K562 (cell line): Measurements from ENCODE around the gene RPRD1B. TPM values are rescaled to one million over a fixed set of nuclear protein-coding genes. Genes with fewer than 3 reads are reported as not detected.
A peak's percentile ranks its signal among the peaks of the same experiment; 100 is the strongest.

ENCODE experiments used
- ATAC-seq: fragments of 200-7000 bp; cut with Tn5 transposase; 3 replicates; pipeline ENCODE4 v1.9.1; 2020; ENCODE audit warnings: moderate library complexity
- BruUV-seq: library from RNA; stranded (reverse); fragments of 400-500 nt; replicated peaks from 2 replicates; lab custom pipeline; 2021; lab: Mats Ljungman, UMichigan
- CTCF ChIA-PET: fragments of 300-600 bp; formaldehyde crosslinking; extraction: SDS; loops from one replicate; lab custom pipeline; 2021; ENCODE audit warnings: low intra/inter-chr PET ratio; lab: Yijun Ruan, JAX
- POLR2A ChIA-PET: fragments of 300-600, 350-650 bp; sonication (Branson Sonifier 250); formaldehyde crosslinking; extraction: SDS; loops from one replicate; lab custom pipeline; 2021; ENCODE audit warnings: antibody characterized with exemption, inconsistent platforms; lab: Yijun Ruan, JAX
- DNase-seq, 4 experiments: peaks; one replicate each; pipeline versions ENCODE4 v3.0.0 to v3.0.0-alpha.2; 2011 to 2018; ENCODE audit warnings: low spot score in 3 of 4, mixed read lengths in 3 of 4; ENCODE audit errors: extremely low read depth in 1 of 4
- FAIRE-seq: peaks from 2 replicates; lab custom pipeline; 2011; peaks lifted over from hg19 to GRCh38; lab: Jason Lieb, UNC
- H2AFZ ChIP-seq: 2 replicates; pipeline ENCODE4 v1.6.0; 2011; ENCODE audit warnings: low read depth, low read length, control low read depth, inconsistent platforms
- H3K27ac ChIP-seq: fragments of 200-600 bp; 3 replicates; pipeline ENCODE4 v1.8.0; 2011; ENCODE audit warnings: low read depth, mild to moderate bottlenecking, control low read depth, inconsistent platforms, low read length, moderate library complexity, mixed read lengths; ENCODE audit errors: extremely low read depth
- H3K27me3 ChIP-seq, 2 experiments: fragments of 300-600 bp in 1 of 2; 2 replicates in 1 of 2; 3 replicates in 1 of 2; pipeline versions ENCODE4 v1.6.0 to v1.8.0; 2011; ENCODE audit warnings: inconsistent platforms in 2 of 2, low read length in 2 of 2, mild to moderate bottlenecking in 1 of 2, mixed read lengths in 1 of 2, moderate library complexity in 1 of 2; ENCODE audit not compliant: control insufficient read depth in 2 of 2, insufficient read depth in 2 of 2
- H3K36me3 ChIP-seq: fragments of 300-600 bp; 3 replicates; pipeline ENCODE4 v1.8.0; 2011; ENCODE audit warnings: mild to moderate bottlenecking, low read length, inconsistent platforms; ENCODE audit not compliant: control insufficient read depth, insufficient read depth
- H3K4me1 ChIP-seq, 2 experiments: fragments of 200-600 bp in 1 of 2; replicated peaks in 1 of 2; 2 replicates in 1 of 2; 3 replicates in 1 of 2; pipeline versions ENCODE4 v1.5.1 to v1.8.0; 2011; ENCODE audit warnings: inconsistent platforms in 2 of 2, low read length in 2 of 2, mild to moderate bottlenecking in 1 of 2, mixed read lengths in 1 of 2, moderate library complexity in 1 of 2; ENCODE audit not compliant: control insufficient read depth in 2 of 2, insufficient read depth in 2 of 2
- H3K4me2 ChIP-seq: 2 replicates; pipeline ENCODE4 v1.6.1; 2011; ENCODE audit warnings: low read length, control low read depth, inconsistent platforms, mixed read lengths; ENCODE audit not compliant: insufficient read depth
- H3K4me3 ChIP-seq: fragments of 200-600 bp; sonication (generic), shearing (Covaris generic); 2 replicates; pipeline ENCODE4 v1.5.1; 2016; ENCODE audit warnings: control low read depth, inconsistent platforms
- H3K79me2 ChIP-seq: fragments of 200-600 bp; 3 replicates; pipeline ENCODE4 v1.8.0; 2011; ENCODE audit warnings: low read length, inconsistent platforms; ENCODE audit not compliant: control insufficient read depth, insufficient read depth
- H3K9ac ChIP-seq, 2 experiments: 2 replicates each; pipeline versions ENCODE4 v1.6.0 to v1.6.1; 2011; ENCODE audit warnings: low read depth in 2 of 2, low read length in 2 of 2, control low read depth in 1 of 2, inconsistent platforms in 1 of 2, mild to moderate bottlenecking in 1 of 2, mixed read lengths in 1 of 2; ENCODE audit not compliant: insufficient read depth in 1 of 2
- H3K9me1 ChIP-seq: one replicate; pipeline ENCODE4 v1.6.0; 2011; ENCODE audit warnings: inconsistent platforms, mild to moderate bottlenecking, low read length, moderate library complexity; ENCODE audit not compliant: control insufficient read depth, insufficient read depth
- H3K9me3 ChIP-seq: replicated peaks from 2 replicates; pipeline ENCODE4 v1.5.1; 2011; ENCODE audit warnings: low read depth, low read length, inconsistent platforms; ENCODE audit not compliant: control insufficient read depth, insufficient read depth
- H4K20me1 ChIP-seq: replicated peaks from 2 replicates; pipeline ENCODE4 v1.6.1; 2011; ENCODE audit warnings: low read length, inconsistent platforms, mixed read lengths; ENCODE audit not compliant: control insufficient read depth, insufficient read depth
- CCAR2 ChIP-seq: fragments of 200-400 bp; formaldehyde crosslinking; IDR thresholded peaks from 2 replicates; pipeline ENCODE4 v1.6.1; 2017; ENCODE audit warnings: mild to moderate bottlenecking, low read depth, low read length
- HEY1 ChIP-seq: fragments of 250-450 bp; sonication (Bioruptor Pico); IDR thresholded peaks from 2 replicates; pipeline ENCODE4 v1.5.0; 2020; ENCODE audit warnings: mild to moderate bottlenecking, moderate library complexity, borderline replicate concordance
- RBM22 ChIP-seq: fragments of 200-400 bp; formaldehyde crosslinking; IDR thresholded peaks from 2 replicates; pipeline ENCODE4 v1.6.1; 2018; ENCODE audit warnings: low read length, low read depth; ENCODE audit not compliant: poor library complexity, severe bottlenecking
- TSC22D4 ChIP-seq: fragments of 450-650 bp; IDR thresholded peaks from 2 replicates; pipeline ENCODE4 v1.6.1; 2016; ENCODE audit warnings: missing genetic modification characterization, missing biosample characterization, control low read depth
- WGBS: fragments of 100-300 bp; shearing (Covaris generic); methylation state at CpG from one replicate; pipeline ENCODE4 v1.1.6; 2016; ENCODE audit warnings: low coverage, mixed read lengths; ENCODE audit not compliant: insufficient coverage; ENCODE audit errors: missing lambda C conversion rate; 5-methylcytosine and 5-hydroxymethylcytosine counted together
- in situ Hi-C: fragments of 300-500 bp; cut with MboI; formaldehyde crosslinking; loops from 4 replicates; pipeline ENCODE4 v1.15.0; 2018; ENCODE audit warnings: inconsistent platforms, mixed read lengths
- intact Hi-C: fragments of 100-400 bp; cut with micrococcal nuclease; formaldehyde crosslinking; loops from 2 replicates; pipeline ENCODE4 v1.14.2; 2022
- polyA plus RNA-seq, 8 experiments: library from polyadenylated mRNA; depleted of rRNA in 4 of 8; stranded (reverse) in 5 of 8; unstranded in 3 of 8; fragments of >200 nt; fragmentation: Nextera tagmentation in 2 of 8; fragmentation: Illumina TruSeq in 1 of 8; extraction: Ambion mirVana in 2 of 8; extraction: Trizol in 1 of 8; gene quantifications; 2 replicates each; pipeline versions ENCODE4 v1.2.1 to v1.2.3, GENCODE V29; 2011 to 2014; ENCODE audit warnings: inconsistent platforms in 1 of 8, missing spikeins in 1 of 8
- total RNA-seq, 7 experiments: library from RNA; depleted of rRNA in 6 of 7; stranded (reverse); fragments of >200 nt in 6 of 7; fragmentation: Illumina TruSeq in 2 of 7; extraction: Trizol in 2 of 7; gene quantifications; 2 replicates each; pipeline versions ENCODE4 v1.2.1 to v1.2.3, GENCODE V29; 2011 to 2021; ENCODE audit warnings: low replicate concordance in 1 of 7
- TF ChIP-seq, protein P1 (sequence below): fragments of 200-800 bp; sonication (Bioruptor generic); IDR thresholded peaks from 2 replicates; pipeline ENCODE4 v1.6.1; 2017; ENCODE audit warnings: missing genetic modification characterization, missing compliant biosample characterization
- TF ChIP-seq, protein P2 (sequence below): fragments of 150-350 bp; IDR thresholded peaks from 2 replicates; pipeline ENCODE4 v1.6.1; 2014; ENCODE audit warnings: low read depth, mild to moderate bottlenecking, low read length, borderline replicate concordance

Gene RPRD1B
- total and polyA plus RNA-seq, 9 of the 15 experiments (the other 6 are each of a cell fraction or from before 2014, with no cell fraction given), result 5.5 to 43.0 (median 24.4) TPM

DNA sequence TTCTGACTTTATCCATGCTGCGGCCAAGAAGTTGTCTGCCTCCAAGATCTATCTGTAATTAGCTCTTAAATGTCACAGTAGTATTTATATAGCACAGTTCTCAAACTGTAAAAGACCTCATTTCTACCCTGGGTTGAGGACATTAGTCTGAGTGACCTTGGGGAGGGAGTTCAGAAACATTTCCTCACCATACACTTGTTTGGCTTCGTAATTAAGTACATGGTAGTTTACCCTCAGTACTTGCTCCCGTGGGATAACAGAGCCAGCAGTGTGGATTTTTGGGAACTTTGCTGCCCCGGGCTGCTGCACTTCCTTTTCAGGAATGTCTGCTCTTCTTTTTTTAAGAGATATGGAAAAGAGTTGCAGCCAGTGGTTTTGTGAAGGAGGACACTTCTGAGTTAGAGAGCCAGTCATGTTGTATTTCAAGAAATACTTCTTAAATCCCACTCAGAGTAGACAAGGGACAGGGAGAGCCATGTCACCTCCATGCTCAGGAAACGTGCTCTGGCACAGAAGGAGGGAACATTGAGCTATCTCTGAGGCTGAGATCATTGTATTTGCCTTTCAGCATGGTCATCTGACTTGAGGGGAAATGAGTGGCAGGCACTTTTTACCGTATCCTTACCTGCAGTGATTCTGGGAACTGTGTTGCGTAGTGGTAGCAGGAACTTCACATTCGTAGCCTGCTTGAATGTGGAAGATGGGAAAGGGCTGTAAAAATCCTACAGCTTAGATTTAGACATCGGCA, 33.6 kb downstream of the RPRD1B start:
- POLR2A ChIA-PET, result no interaction called here
- no peaks in the 10 kb centered on the region for H3K79me2 ChIP-seq
- WGBS, result 85% methylated on average over 9 of the region's 9 CpGs
- no peak overlapping the region for H2AFZ ChIP-seq
- no peak overlapping the region for H3K27ac ChIP-seq
- ATAC-seq, result no peak
- no peaks in the 10 kb centered on the region for H3K27me3 ChIP-seq
- H3K9me1 ChIP-seq, result no peaks in the 10 kb centered on the region
- H3K4me1 ChIP-seq, result no peaks in the 10 kb centered on the region
- in situ Hi-C loops (no loop called here), intact Hi-C loops (no loop called here)
- no peak overlapping the region for H3K9ac ChIP-seq
- peaks cover 94% of the 10 kb centered on the region for H3K36me3 ChIP-seq
- H3K4me3 ChIP-seq, result no peak overlapping the region
- no peaks in the 10 kb centered on the region for H3K9me3 ChIP-seq
- no peak for DNase-seq
- no peaks in the 10 kb centered on the region; the same call in 1 of the 2 replicates for H4K20me1 ChIP-seq
- peak; percentile 6 for FAIRE-seq
- BruUV-seq, result no TSS peak
- no peak overlapping the region for H3K4me2 ChIP-seq
- CTCF ChIA-PET, result no interaction called here
- TF ChIP-seq TSC22D4 (tag), result no peak
- no peak for TF ChIP-seq RBM22
- no peak for TF ChIP-seq HEY1 (CRISPR knock-in tag)

DNA sequence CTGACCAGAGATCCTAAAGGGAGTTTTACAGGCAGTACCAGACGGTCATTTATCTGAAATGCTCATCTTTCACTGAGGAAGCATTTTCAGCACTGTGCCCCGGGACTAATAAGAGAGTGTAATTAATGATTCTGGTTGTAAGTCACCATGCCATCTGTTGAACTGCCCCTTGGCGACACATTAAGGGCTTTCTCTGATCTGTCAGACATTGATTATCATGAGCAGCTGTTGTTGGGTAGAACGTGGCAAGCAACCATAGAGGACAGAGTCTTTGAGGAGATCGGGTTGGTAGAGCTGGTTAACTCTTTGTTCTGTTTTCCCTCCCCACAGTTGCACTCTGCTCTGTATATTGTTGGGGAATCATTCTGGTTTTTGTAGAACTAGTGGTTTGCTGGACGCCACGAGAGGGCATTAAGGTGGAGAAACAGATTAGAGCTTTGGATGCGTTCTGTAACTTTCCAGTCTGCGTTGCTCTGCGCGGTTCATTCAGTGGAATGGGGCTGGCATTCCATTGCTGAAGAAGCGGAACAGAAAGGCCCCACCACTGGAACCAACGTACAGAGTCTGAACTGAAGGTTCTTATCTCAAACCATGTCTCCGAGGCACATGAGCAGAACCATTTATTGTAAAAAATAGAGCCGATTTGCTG, 34.3 kb downstream of the RPRD1B start:
- FAIRE-seq, result no peak
- ATAC-seq, result no peak
- no peak overlapping the region for H2AFZ ChIP-seq
- H4K20me1 ChIP-seq, result no peaks in the 10 kb centered on the region; the same call in 1 of the 2 replicates
- in situ Hi-C loops (no loop called here), intact Hi-C loops (no loop called here)
- ChIA-PET POLR2A (no interaction called here), CTCF (no interaction called here)
- no peak overlapping the region for H3K4me2 ChIP-seq
- H3K9me1 ChIP-seq, result no peaks in the 10 kb centered on the region
- peaks cover 94% of the 10 kb centered on the region for H3K36me3 ChIP-seq
- BruUV-seq, result no TSS peak
- WGBS, result 93% methylated on average over 15 of the region's 15 CpGs
- no peaks in the 10 kb centered on the region for H3K9me3 ChIP-seq
- no peaks in the 10 kb centered on the region for H3K4me1 ChIP-seq
- no peaks in the 10 kb centered on the region for H3K79me2 ChIP-seq
- DNase-seq, result no peak
- no peaks in the 10 kb centered on the region for H3K27me3 ChIP-seq
- H3K27ac ChIP-seq, result no peak overlapping the region
- no peak overlapping the region for H3K4me3 ChIP-seq
- H3K9ac ChIP-seq, result no peak overlapping the region
- no peak for TF ChIP-seq CCAR2
- TF ChIP-seq, protein P1, sequence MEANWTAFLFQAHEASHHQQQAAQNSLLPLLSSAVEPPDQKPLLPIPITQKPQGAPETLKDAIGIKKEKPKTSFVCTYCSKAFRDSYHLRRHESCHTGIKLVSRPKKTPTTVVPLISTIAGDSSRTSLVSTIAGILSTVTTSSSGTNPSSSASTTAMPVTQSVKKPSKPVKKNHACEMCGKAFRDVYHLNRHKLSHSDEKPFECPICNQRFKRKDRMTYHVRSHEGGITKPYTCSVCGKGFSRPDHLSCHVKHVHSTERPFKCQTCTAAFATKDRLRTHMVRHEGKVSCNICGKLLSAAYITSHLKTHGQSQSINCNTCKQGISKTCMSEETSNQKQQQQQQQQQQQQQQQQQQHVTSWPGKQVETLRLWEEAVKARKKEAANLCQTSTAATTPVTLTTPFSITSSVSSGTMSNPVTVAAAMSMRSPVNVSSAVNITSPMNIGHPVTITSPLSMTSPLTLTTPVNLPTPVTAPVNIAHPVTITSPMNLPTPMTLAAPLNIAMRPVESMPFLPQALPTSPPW (CRISPR knock-in tag), result no peak
- TF ChIP-seq, protein P2, sequence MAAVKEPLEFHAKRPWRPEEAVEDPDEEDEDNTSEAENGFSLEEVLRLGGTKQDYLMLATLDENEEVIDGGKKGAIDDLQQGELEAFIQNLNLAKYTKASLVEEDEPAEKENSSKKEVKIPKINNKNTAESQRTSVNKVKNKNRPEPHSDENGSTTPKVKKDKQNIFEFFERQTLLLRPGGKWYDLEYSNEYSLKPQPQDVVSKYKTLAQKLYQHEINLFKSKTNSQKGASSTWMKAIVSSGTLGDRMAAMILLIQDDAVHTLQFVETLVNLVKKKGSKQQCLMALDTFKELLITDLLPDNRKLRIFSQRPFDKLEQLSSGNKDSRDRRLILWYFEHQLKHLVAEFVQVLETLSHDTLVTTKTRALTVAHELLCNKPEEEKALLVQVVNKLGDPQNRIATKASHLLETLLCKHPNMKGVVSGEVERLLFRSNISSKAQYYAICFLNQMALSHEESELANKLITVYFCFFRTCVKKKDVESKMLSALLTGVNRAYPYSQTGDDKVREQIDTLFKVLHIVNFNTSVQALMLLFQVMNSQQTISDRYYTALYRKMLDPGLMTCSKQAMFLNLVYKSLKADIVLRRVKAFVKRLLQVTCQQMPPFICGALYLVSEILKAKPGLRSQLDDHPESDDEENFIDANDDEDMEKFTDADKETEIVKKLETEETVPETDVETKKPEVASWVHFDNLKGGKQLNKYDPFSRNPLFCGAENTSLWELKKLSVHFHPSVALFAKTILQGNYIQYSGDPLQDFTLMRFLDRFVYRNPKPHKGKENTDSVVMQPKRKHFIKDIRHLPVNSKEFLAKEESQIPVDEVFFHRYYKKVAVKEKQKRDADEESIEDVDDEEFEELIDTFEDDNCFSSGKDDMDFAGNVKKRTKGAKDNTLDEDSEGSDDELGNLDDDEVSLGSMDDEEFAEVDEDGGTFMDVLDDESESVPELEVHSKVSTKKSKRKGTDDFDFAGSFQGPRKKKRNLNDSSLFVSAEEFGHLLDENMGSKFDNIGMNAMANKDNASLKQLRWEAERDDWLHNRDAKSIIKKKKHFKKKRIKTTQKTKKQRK, result no peak
